H1 (cell line): ENCODE data around the gene SMARCD2. TPM values are rescaled to one million over a fixed set of nuclear protein-coding genes. Genes with fewer than 3 reads are reported as not detected.

Experiments used
- ATF3 ChIP-seq: IDR thresholded peaks from 2 replicates; pipeline ENCODE4 v1.6.1; 2011; ENCODE audit warnings: low read depth, mild to moderate bottlenecking, low read length; ENCODE audit not compliant: insufficient read depth
- CTCF ChIP-seq, 3 experiments: IDR thresholded peaks; 1 replicate in 2 of 3; 2 replicates in 1 of 3; pipeline versions ENCODE4 v1.5.1 to v1.6.1; 2011; ENCODE audit warnings: low read length in 3 of 3, mild to moderate bottlenecking in 3 of 3, inconsistent platforms in 2 of 3, low read depth in 1 of 3, moderate library complexity in 1 of 3; ENCODE audit not compliant: insufficient read depth in 1 of 3; ENCODE audit errors: control extremely low read depth in 1 of 3
- MAX ChIP-seq: IDR thresholded peaks from 2 replicates; pipeline ENCODE4 v1.6.1; 2012; ENCODE audit warnings: inconsistent platforms
- POLR2AphosphoS5 ChIP-seq: IDR thresholded peaks from 2 replicates; pipeline ENCODE4 v1.6.1; 2011; ENCODE audit warnings: low read depth, low read length
- RXRA ChIP-seq: IDR thresholded peaks from 2 replicates; pipeline ENCODE4 v1.6.1; 2011; ENCODE audit warnings: low read depth, mild to moderate bottlenecking, low read length, moderate library complexity; ENCODE audit not compliant: insufficient read depth
- SP1 ChIP-seq: IDR thresholded peaks from 2 replicates; pipeline ENCODE4 v1.6.1; 2011; ENCODE audit warnings: low read depth, low read length
- ZNF274 ChIP-seq: IDR thresholded peaks from 2 replicates; pipeline ENCODE4 v1.7.0; 2012; ENCODE audit warnings: low read length, borderline replicate concordance; ENCODE audit errors: extremely low read depth
- polyA plus RNA-seq, 7 experiments: library from polyadenylated mRNA; depleted of rRNA in 3 of 7; stranded (reverse) in 5 of 7; unstranded in 2 of 7; fragments of >200 nt in 5 of 7; fragments of 200-250 nt in 2 of 7; gene quantifications; 1 replicate in 5 of 7; 2 replicates in 1 of 7; 4 replicates in 1 of 7; pipeline versions ENCODE4 v1.2.1 to v1.2.3, GENCODE V29; 2011 to 2013; ENCODE audit warnings: missing spikeins in 2 of 7, mixed read lengths in 2 of 7
- total RNA-seq: library from RNA; stranded (reverse); fragmentation: NEBNext Ultra II Directional; extraction: Animal tissue kit (Norgen Biotek cat#: 25700); gene quantifications from 2 replicates; pipeline ENCODE4 v1.2.1, GENCODE V29; 2021

SMARCD2 gene
- total and polyA plus RNA-seq, 2 of the 8 experiments (the other 6 are each of a cell fraction or from before 2014, with no cell fraction given) = 90.0 to 92.2 TPM

- no peak for TF ChIP-seq MAX
- TF ChIP-seq POLR2AphosphoS5 = no peak
- TF ChIP-seq ATF3 = no peak
- TF ChIP-seq RXRA = no peak
- no peak for TF ChIP-seq SP1
- no peak for TF ChIP-seq ZNF274
- no peak for TF ChIP-seq CTCF (IDR thresholded peaks at IDR 0.05; ENCODE audit: control extremely low read depth in 1 of 3, insufficient read depth in 1 of 3, low read depth in 1 of 3, low read length in 3 of 3)
These were observed 10.0 kb downstream of the SMARCD2 start (continued) for GRCh38 chr17:63832455-63832854.
